Kidney (tissue), 14 donors: ENCODE data around the gene ZNF12. TPM values are rescaled to one million over a fixed set of nuclear protein-coding genes. Genes with fewer than 3 reads are reported as not detected.
A peak's percentile ranks its signal among the peaks of the same experiment; 100 is the strongest.

Source experiments
- DNase-seq, 5 donors: peaks; one replicate each; pipeline ENCODE4 v3.0.0-alpha.2; 2013 to 2020
- FAIRE-seq: peaks from 2 replicates; lab custom pipeline; 2012; peaks lifted over from hg19 to GRCh38; lab: Jason Lieb, UNC
- H3K27ac ChIP-seq, 2 donors: one replicate each; pipeline ENCODE4 v1.7.0; 2013; ENCODE audit warnings: low read depth in 2 of 2, low read length in 2 of 2, inconsistent platforms in 1 of 2
- H3K27me3 ChIP-seq: one replicate; pipeline ENCODE4 v1.7.1; 2013; ENCODE audit warnings: low read length, inconsistent platforms; ENCODE audit not compliant: control insufficient read depth, insufficient read depth
- H3K36me3 ChIP-seq, 3 donors: one replicate each; pipeline versions ENCODE4 v1.7.0 to v1.7.1; 2013; ENCODE audit warnings: low read length in 3 of 3, control low read depth in 1 of 3, inconsistent platforms in 1 of 3; ENCODE audit not compliant: insufficient read depth in 3 of 3, control insufficient read depth in 2 of 3
- H3K4me1 ChIP-seq, 3 donors: one replicate each; pipeline versions ENCODE4 v1.7.0 to v1.7.1; 2013; ENCODE audit warnings: low read length in 3 of 3, inconsistent platforms in 1 of 3, low read depth in 1 of 3; ENCODE audit not compliant: control insufficient read depth in 2 of 3, insufficient read depth in 2 of 3
- H3K4me3 ChIP-seq, 3 donors: one replicate each; pipeline versions ENCODE4 v1.7.0 to v1.8.1; 2013; ENCODE audit warnings: low read length in 3 of 3, control low read depth in 1 of 3, inconsistent platforms in 1 of 3
- H3K9ac ChIP-seq, 3 donors: one replicate each; pipeline versions ENCODE4 v1.7.0 to v1.7.1; 2013; ENCODE audit warnings: low read length in 3 of 3, control low read depth in 1 of 3, inconsistent platforms in 1 of 3
- H3K9me3 ChIP-seq, 3 donors: one replicate each; pipeline versions ENCODE4 v1.7.0 to v1.7.1; 2013; ENCODE audit warnings: low read length in 3 of 3, control low read depth in 1 of 3, inconsistent platforms in 1 of 3; ENCODE audit not compliant: control insufficient read depth in 2 of 3, insufficient read depth in 1 of 3
- intact Hi-C: fragments of 100-400 bp; cut with DNase I; formaldehyde crosslinking; loops from one replicate; pipeline ENCODE4 v1.11.1; 2022
- polyA plus RNA-seq: library from polyadenylated mRNA; stranded (reverse); fragments of 350-450 nt; fragmentation: Illumina TruSeq; extraction: RNeasy Lipid Tissue Mini Kit (QIAGEN cat#74804); gene quantifications from one replicate; pipeline ENCODE4 v1.2.3, GENCODE V29; 2014; ENCODE audit warnings: low read depth, low replicate concordance; ENCODE audit not compliant: insufficient read depth
- total RNA-seq: library from RNA; stranded (reverse); fragmentation: NEBNext Ultra II Directional; extraction: Animal tissue kit (Norgen Biotek cat#: 25700); gene quantifications from one replicate; pipeline ENCODE4 v1.2.1, GENCODE V29; 2021
- TF ChIP-seq, protein P1 (sequence below): IDR thresholded peaks from 3 replicates; pipeline ENCODE4 v1.5.1; 2012; ENCODE audit warnings: mild to moderate bottlenecking, moderate library complexity, borderline replicate concordance; ENCODE audit not compliant: insufficient read depth; ENCODE audit errors: extremely low read depth
- donor health status: control.
- donor health status: control.
- donor health status: control.
- donor health status: control.
- donor health status: control.
- donor health status: DM: yes; HTN: yes; CAD: no.
- donor health status: Normal renal cell carcinoma (clear cell type).

The ZNF12 gene
- total and polyA plus RNA-seq, 2 donors from 2014 or later: 9.9 to 31.3 TPM

GRCh38 chr7:6701860-6702259 lies 4.9 kb downstream of the ZNF12 start:
- Histone ChIP-seq H3K36me3 (peaks cover 29 to 54% (median 49%) of the 10 kb centered on the region in 3 donors), H3K9ac (no peak overlapping the region), H3K27ac (no peak overlapping the region), H3K9me3 (peaks cover 6 to 28% (median 7%) of the 10 kb centered on the region in 3 donors), H3K4me3 (no peak overlapping the region), H3K4me1 (peaks cover 0 to 12% (median 6%) of the 10 kb centered on the region in 3 donors), H3K27me3 (no peaks in the 10 kb centered on the region)
- FAIRE-seq: no peak
- DNase-seq: no peak
- TF ChIP-seq, protein P1, sequence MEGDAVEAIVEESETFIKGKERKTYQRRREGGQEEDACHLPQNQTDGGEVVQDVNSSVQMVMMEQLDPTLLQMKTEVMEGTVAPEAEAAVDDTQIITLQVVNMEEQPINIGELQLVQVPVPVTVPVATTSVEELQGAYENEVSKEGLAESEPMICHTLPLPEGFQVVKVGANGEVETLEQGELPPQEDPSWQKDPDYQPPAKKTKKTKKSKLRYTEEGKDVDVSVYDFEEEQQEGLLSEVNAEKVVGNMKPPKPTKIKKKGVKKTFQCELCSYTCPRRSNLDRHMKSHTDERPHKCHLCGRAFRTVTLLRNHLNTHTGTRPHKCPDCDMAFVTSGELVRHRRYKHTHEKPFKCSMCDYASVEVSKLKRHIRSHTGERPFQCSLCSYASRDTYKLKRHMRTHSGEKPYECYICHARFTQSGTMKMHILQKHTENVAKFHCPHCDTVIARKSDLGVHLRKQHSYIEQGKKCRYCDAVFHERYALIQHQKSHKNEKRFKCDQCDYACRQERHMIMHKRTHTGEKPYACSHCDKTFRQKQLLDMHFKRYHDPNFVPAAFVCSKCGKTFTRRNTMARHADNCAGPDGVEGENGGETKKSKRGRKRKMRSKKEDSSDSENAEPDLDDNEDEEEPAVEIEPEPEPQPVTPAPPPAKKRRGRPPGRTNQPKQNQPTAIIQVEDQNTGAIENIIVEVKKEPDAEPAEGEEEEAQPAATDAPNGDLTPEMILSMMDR: no peak
- intact Hi-C loops: no loop called here

GRCh38 chr7:6700793-6701192 lies 6.0 kb downstream of the ZNF12 start:
- H3K4me3 ChIP-seq: no peak overlapping the region

DNA sequence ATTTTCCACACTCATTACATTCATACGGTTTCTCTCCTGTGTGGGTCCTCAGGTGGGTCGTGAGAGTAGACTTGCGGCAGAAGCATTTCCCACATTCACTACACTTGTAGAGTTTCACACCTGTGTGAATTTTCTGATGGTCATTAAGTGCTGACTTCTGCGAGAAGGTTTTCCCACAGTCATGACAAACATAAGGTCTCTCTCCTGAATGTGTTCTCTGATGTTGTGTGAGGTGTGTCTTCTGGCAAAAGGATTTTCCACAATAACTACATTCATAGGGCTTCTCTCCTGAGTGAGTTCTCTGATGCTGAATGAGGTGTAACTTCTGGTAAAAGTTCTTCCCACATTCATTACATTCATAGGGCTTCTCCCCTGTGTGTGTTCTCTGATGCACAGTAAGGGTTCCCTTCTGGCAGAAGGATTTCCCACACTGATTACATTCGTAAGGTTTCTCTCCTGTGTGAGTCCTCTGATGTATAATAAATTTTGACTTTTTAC lies 15.1 kb downstream of the ZNF12 start:
- peaks cover 44 to 99% (median 73%) of the 10 kb centered on the region in 3 donors for H3K9me3 ChIP-seq
- TF ChIP-seq, protein P1: no peak
- peak overlapping the region in 2 of 3 donors; percentile 1 to 16 for H3K4me3 ChIP-seq

More at GRCh38 chr7:6700793-6701192, 6.0 kb downstream of the ZNF12 start:
- peaks cover 37 to 65% (median 60%) of the 10 kb centered on the region in 3 donors for H3K36me3 ChIP-seq
- TF ChIP-seq, protein P1: no peak
- no peak overlapping the region for H3K27ac ChIP-seq
- H3K27me3 ChIP-seq: no peaks in the 10 kb centered on the region
- DNase-seq (no peak), FAIRE-seq (no peak)
- H3K9ac ChIP-seq: no peak overlapping the region
- H3K9me3 ChIP-seq: peaks cover 7 to 38% (median 11%) of the 10 kb centered on the region in 3 donors
- intact Hi-C loops: no loop called here
- peaks cover 0 to 12% (median 6%) of the 10 kb centered on the region in 3 donors for H3K4me1 ChIP-seq

More for the DNA sequence above, 15.1 kb downstream of the ZNF12 start:
- H3K36me3 ChIP-seq: peaks cover 60 to 97% (median 79%) of the 10 kb centered on the region in 3 donors
- DNase-seq (peak in 1 of 5 donors; percentile 6), FAIRE-seq (no peak)
- H3K27ac ChIP-seq: no peak overlapping the region
- no peaks in the 10 kb centered on the region for H3K27me3 ChIP-seq
- intact Hi-C loops: no loop called here
- H3K9ac ChIP-seq: no peak overlapping the region
- H3K4me1 ChIP-seq: no peaks in the 10 kb centered on the region
